ENCODE results near the gene NPR2.

NPR2 gene

GRCh38 chr9:35832814-35833213, 41.4 kb downstream of the NPR2 start:
- TF ChIP-seq CTCF (IDR thresholded peaks at IDR 0.05) (no peak), ZFX (IDR thresholded peaks at IDR 0.05; ENCODE audit: borderline replicate concordance) (no peak)
- no peak overlapping the region for H3K27ac ChIP-seq

DNA sequence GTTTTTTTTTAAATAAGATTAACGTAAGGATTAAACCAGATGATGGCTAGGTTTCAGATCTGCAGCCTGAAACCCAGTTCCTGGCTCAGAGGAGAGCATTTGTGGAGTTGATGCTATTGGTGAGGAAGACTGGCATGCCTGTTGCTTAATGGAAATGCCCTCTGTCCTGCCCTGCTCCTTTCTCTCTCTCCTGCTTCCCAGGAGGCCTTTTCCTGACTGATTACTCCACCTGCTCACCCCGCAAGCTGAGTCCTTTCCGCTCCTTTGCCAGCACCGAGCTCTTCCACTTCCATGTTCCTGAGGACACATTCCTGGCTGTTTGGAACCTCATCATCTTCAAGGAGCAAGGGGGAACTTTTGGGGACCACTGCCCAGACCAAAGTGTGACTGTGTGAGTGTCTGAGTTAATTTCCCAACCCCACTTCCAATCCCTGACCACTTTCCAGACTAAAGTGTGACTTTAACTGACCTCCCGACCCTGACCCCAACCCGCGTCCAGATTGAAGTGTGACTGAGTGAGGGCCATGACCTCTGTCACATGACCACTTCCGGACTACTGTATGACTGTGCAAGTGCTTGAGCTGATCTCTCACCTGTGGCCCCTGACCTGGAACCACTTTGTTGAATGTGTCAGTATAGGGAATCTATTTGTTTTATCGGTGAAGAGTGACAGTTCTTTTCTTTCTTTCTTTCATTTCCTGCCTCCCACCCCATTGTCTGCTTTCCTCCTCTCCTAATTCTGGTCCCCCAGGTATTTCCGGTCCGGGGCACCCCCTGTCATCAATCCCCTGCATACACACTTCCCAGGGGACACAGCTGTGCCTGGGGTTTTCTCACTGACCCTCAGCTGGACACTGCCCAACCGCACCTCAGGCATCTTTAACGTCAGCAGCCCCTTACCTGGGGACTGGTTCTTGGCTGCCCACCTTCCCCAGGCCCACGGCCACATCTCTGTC, 43.1 kb downstream of the NPR2 start:
- peak overlapping the region; percentile 63 for H3K27ac ChIP-seq
- TF ChIP-seq CTCF (IDR thresholded peaks at IDR 0.05) (no peak), ZFX (IDR thresholded peaks at IDR 0.05; ENCODE audit: borderline replicate concordance) (no peak)

DNA sequence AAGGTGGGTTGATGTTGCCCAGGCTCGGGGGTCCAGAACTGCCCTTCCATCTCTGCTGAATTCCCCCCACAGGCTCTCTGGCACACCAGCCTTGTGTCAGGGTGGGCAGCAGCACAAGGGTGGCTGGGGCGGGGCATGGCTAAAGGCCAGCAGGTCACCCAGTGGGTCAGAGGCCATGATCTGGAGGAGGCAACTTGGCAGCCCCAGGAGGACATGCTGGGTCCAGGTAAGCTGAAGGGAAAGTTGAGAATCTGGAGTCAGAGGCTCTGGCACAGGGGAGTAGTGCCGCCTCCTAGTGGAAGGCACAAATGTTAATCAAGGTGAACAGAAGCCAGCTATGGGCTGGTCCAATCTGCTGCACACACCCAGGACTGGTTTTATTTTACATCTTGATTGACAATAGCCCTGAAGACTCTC, 43.8 kb downstream of the NPR2 start:
- H3K27ac ChIP-seq, result peak overlapping the region; percentile 63
- TF ChIP-seq CTCF (IDR thresholded peaks at IDR 0.05), result peak; percentile 82
- no peak for TF ChIP-seq ZFX (IDR thresholded peaks at IDR 0.05; ENCODE audit: borderline replicate concordance)

DNA sequence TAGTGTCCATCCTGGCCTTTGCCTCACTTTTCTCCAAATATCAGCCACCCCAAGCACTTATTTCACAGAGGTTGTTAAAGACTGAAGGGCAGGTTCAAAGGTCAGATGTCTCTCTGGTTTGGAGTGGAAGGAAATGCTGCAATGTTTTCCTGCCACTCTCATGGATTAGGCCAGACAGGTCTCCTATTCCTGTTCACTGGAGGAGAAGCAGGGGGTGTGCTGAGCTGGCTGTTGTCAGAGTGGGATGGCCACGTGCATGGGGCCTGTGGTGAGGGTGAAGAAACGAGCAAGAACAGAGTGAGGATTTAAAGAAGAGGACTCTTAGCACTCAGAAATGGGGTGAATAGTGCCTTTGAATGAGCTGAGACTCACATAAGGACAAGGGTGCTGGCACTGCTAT, 44.4 kb downstream of the NPR2 start:
- TF ChIP-seq ZFX (IDR thresholded peaks at IDR 0.05; ENCODE audit: borderline replicate concordance), result no peak
- TF ChIP-seq CTCF (IDR thresholded peaks at IDR 0.05), result no peak
- peak overlapping the region; percentile 63 for H3K27ac ChIP-seq

DNA sequence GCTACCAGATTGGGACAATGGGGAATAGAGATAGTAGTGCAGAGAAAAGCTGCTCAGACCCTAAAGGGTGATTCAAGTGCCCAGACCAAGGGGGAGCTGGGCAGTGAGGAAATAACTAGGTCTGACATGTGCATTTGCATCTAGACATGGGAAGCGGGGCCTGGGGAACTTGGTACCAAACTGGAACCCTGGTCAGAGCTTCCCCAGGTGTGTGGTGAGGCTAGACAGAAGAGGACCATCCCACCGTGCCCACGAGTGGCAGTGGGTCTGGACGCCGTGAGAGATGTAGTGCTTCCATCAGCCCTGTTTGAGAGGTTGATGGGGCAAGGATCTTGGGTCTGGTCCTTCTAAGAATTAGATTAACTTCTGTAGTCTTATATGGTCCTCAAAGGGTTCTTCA, 45.2 kb downstream of the NPR2 start:
- TF ChIP-seq CTCF (IDR thresholded peaks at IDR 0.05) (no peak), ZFX (IDR thresholded peaks at IDR 0.05; ENCODE audit: borderline replicate concordance) (no peak)

DNA sequence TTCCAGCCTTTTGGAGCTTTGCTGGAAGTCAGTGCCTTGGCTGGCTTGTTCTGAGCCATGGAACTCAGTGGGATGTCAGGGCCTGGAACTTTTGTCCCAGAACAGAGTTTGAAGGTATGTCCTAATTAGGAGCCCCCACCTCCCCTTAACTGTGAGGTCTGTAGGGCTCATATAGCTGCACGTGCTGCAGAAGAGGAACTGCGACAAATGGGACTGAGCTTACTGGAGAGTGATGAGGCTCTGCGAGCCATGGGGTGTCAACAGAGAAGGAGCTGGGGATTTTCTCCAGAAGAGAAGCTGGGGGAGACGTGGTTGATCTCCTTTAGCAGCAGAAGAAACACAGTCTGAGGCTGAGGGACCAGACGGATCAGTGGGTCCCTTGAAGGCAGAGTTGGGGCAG, 48.5 kb downstream of the NPR2 start:
- no peak for TF ChIP-seq CTCF (IDR thresholded peaks at IDR 0.05)
- TF ChIP-seq ZFX (IDR thresholded peaks at IDR 0.05; ENCODE audit: borderline replicate concordance), result no peak
- H3K27ac ChIP-seq, result no peak overlapping the region

More for the DNA sequence above, 45.2 kb downstream of the NPR2 start:
- no peak overlapping the region for H3K27ac ChIP-seq
